Measurements from ENCODE around the gene MTG1. TPM values are rescaled to one million over a fixed set of nuclear protein-coding genes. Genes with fewer than 3 reads are reported as not detected.

Gene MTG1
- total RNA-seq, 2 donors from 2014 or later = 24.5 to 25.6 TPM

DNA sequence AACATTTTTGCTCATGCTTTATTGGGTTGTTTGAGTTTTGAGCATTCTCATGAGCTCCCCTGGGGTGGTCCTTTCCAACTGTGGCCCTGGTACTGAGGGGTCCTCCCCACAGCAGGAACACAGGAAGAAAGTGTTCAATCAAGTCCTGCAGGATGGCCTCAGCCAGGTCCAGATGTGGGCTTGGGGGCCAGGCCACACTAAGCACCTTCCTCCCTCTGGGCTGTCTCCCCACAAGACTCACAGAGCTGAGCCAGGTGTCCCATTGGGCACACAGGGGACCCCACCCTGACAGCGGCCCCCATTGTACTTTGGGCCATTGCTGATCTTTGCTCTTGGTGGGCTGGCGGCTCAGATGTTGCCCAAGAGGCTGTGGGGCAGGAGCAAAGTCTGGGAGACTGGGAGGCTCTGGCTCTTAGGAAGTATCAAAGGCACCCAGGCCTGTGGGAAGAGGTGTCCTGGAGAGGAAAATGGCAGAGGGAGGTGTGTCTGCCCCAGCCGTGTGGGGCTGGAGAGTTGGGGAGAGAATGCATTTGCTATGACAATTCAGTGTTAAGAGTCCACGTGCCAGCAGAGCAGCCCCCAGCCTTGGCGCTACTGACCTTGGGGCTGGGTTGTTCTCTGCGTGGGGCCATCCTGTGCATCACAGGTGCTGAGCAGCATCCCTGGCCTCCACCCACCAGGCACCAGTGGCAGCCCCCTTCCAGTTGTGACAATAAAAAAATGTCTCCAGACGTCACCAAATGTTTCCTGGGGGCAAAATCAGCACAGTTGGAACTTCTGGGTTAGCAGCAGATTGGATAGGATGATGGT lies 77.5 kb downstream of the MTG1 start:
- no peak for DNase-seq (ENCODE audit: low spot score)
- intact Hi-C loops (cut with DNase I) = no loop called here

Small RNA genes within 50 kb of the gene (microRNA-seq; reads per million reads assigned to microRNA genes)
- 0 to 0.97 reads per million in 2 donors for gene MIR3944 (ENCODE audit: borderline microRNAs expressed in 2 of 2)

Other genes starting within 250 kb of the MTG1 start
- under 1 TPM; 0.33 to 0.37 TPM for gene KNDC1, start 233.9 kb upstream of the MTG1 start, total RNA-seq
- gene UTF1, start 163.9 kb upstream of the MTG1 start, total RNA-seq = not detected
- gene VENTX, start 156.3 kb upstream of the MTG1 start, total RNA-seq = 1 to 10 TPM; 2.6 to 3.5 TPM
- gene ADAM8, start 117.3 kb upstream of the MTG1 start, total RNA-seq = 1 to 10 TPM; 7.0 to 9.0 TPM
- 10 to 100 TPM; 35.7 to 36.0 TPM for gene TUBGCP2, start 85.3 kb upstream of the MTG1 start, total RNA-seq
- 10 to 100 TPM; 27.4 to 30.7 TPM for gene ZNF511, start 85.2 kb upstream of the MTG1 start, total RNA-seq
- gene CALY, start 57.3 kb upstream of the MTG1 start, total RNA-seq = not detected
- gene PRAP1, start 46.8 kb upstream of the MTG1 start, total RNA-seq = not detected
- gene FUOM, start 36.1 kb upstream of the MTG1 start, total RNA-seq = 10 to 100 TPM; 13.8 to 17.6 TPM
- 10 to 100 TPM; 38.8 to 47.3 TPM for gene ECHS1, start 20.8 kb upstream of the MTG1 start, total RNA-seq
- gene PAOX, start 14.9 kb upstream of the MTG1 start, total RNA-seq = 1 to 10 TPM; 2.8 to 3.5 TPM
- gene SPRN, start 30.5 kb downstream of the MTG1 start, total RNA-seq = under 1 TPM; 0.14 to 0.19 TPM
- gene SCART1, start 59.8 kb downstream of the MTG1 start, total RNA-seq = 1 to 10 TPM; 2.9 to 3.4 TPM
- gene CYP2E1, start 133.2 kb downstream of the MTG1 start, total RNA-seq = 1 to 10 TPM; 2.1 to 2.9 TPM
- under 1 TPM; 0.51 to 0.76 TPM for gene SYCE1, start 171.4 kb downstream of the MTG1 start, total RNA-seq
- not detected for gene FRG2B, start 232.6 kb downstream of the MTG1 start, total RNA-seq